Sigmoid colon (tissue), 4 donors: ENCODE measurements around the gene MRPL49.

Experiments
- CTCF ChIP-seq, 4 experiments: fragments of 450-650 bp in 3 of 4; fragments of 200-600 bp in 1 of 4; IDR thresholded peaks; one replicate each; pipeline ENCODE4 v1.5.1; 2016 to 2019; ENCODE audit warnings: antibody characterized with exemption in 4 of 4, mild to moderate bottlenecking in 3 of 4, moderate library complexity in 2 of 4
- EP300 ChIP-seq, 4 donors: sonication (generic); formaldehyde crosslinking; IDR thresholded peaks; one replicate each; pipeline ENCODE4 v1.6.1; 2017; ENCODE audit warnings: antibody characterized with exemption in 4 of 4

GRCh38 chr11:65107751-65108468, 14.2 kb upstream of the MRPL49 start:
- TF ChIP-seq CTCF (IDR thresholded peaks at IDR 0.05) (no peak), EP300 (IDR thresholded peaks at IDR 0.05) (no peak)
